K562 (cell line): Measurements from ENCODE around the gene CLPSL2. TPM values are rescaled to one million over a fixed set of nuclear protein-coding genes. Genes with fewer than 3 reads are reported as not detected.

ENCODE experiments used
- IRF2 ChIP-seq: sonication (generic); formaldehyde crosslinking; IDR thresholded peaks from 2 replicates; pipeline ENCODE4 v1.8.1; 2022; ENCODE audit warnings: mild to moderate bottlenecking, missing genetic modification reagents
- MEF2D ChIP-seq: conservative IDR thresholded peaks from 2 replicates; pipeline ENCODE4 v1.6.1; 2016; ENCODE audit warnings: low read depth, missing genetic modification characterization, missing compliant biosample characterization
- NCOR1 ChIP-seq: fragments of 450-650 bp; IDR thresholded peaks from 2 replicates; pipeline ENCODE4 v1.6.1; 2016; ENCODE audit warnings: mild to moderate bottlenecking, moderate library complexity
- NUFIP1 ChIP-seq: fragments of 450-650 bp; IDR thresholded peaks from 2 replicates; pipeline ENCODE4 v1.6.1; 2018; ENCODE audit not compliant: partially characterized antibody
- OTX1 ChIP-seq: fragments of 450-650 bp; formaldehyde crosslinking; IDR thresholded peaks from 2 replicates; pipeline ENCODE4 v1.4.0; 2022; ENCODE audit warnings: mild to moderate bottlenecking
- POU5F1 ChIP-seq: fragments of 150-350 bp; IDR thresholded peaks from 2 replicates; pipeline ENCODE4 v1.6.1; 2014; ENCODE audit warnings: borderline replicate concordance, low read length, low read depth, mild to moderate bottlenecking; ENCODE audit not compliant: partially characterized antibody
- RBM15 ChIP-seq: fragments of 200-400 bp; formaldehyde crosslinking; IDR thresholded peaks from 2 replicates; pipeline ENCODE4 v1.6.1; 2018; ENCODE audit warnings: mild to moderate bottlenecking, low read length, moderate library complexity; ENCODE audit not compliant: insufficient read depth
- ZFPM2 ChIP-seq: fragments of 250-450 bp; sonication (Bioruptor Pico); IDR thresholded peaks from 2 replicates; pipeline ENCODE4 v1.5.1; 2022; ENCODE audit warnings: mild to moderate bottlenecking
- ZNF184 ChIP-seq: sonication (generic); formaldehyde crosslinking; IDR thresholded peaks from 2 replicates; pipeline ENCODE4 v1.5.0; 2020; ENCODE audit warnings: missing genetic modification reagents
- ZNF551 ChIP-seq: fragments of 250-450 bp; sonication (Bioruptor Pico); IDR thresholded peaks from 2 replicates; pipeline ENCODE4 v1.5.0; 2021; ENCODE audit warnings: mild to moderate bottlenecking, moderate library complexity
- polyA plus RNA-seq, 8 experiments: library from polyadenylated mRNA; depleted of rRNA in 4 of 8; stranded (reverse) in 5 of 8; unstranded in 3 of 8; fragments of >200 nt; fragmentation: Nextera tagmentation in 2 of 8; fragmentation: Illumina TruSeq in 1 of 8; extraction: Ambion mirVana in 2 of 8; extraction: Trizol in 1 of 8; gene quantifications; 2 replicates each; pipeline versions ENCODE4 v1.2.1 to v1.2.3, GENCODE V29; 2011 to 2014; ENCODE audit warnings: inconsistent platforms in 1 of 8, missing spikeins in 1 of 8
- total RNA-seq, 7 experiments: library from RNA; depleted of rRNA in 6 of 7; stranded (reverse); fragments of >200 nt in 6 of 7; fragmentation: Illumina TruSeq in 2 of 7; extraction: Trizol in 2 of 7; gene quantifications; 2 replicates each; pipeline versions ENCODE4 v1.2.1 to v1.2.3, GENCODE V29; 2011 to 2021; ENCODE audit warnings: low replicate concordance in 1 of 7
- TF ChIP-seq, protein P1 (sequence below), 3 experiments: fragments of 200-800 bp in 1 of 3; sonication (Bioruptor generic) in 1 of 3; sonication (generic) in 1 of 3; formaldehyde crosslinking in 1 of 3; IDR thresholded peaks; 2 replicates each; pipeline versions ENCODE4 v1.6.1 to v1.8.0; 2016 to 2022; ENCODE audit warnings: mild to moderate bottlenecking in 2 of 3, missing compliant biosample characterization in 2 of 3, missing genetic modification characterization in 2 of 3, missing genetic modification reagents in 1 of 3
- TF ChIP-seq, protein P2 (sequence below): fragments of 250-450 bp; sonication (Bioruptor Pico); IDR thresholded peaks from 2 replicates; pipeline ENCODE4 v1.4.0; 2020; ENCODE audit warnings: mild to moderate bottlenecking
- TF ChIP-seq, protein P3 (sequence below), 2 experiments: IDR thresholded peaks; 2 replicates each; pipeline ENCODE4 v1.6.1; 2011; ENCODE audit warnings: borderline replicate concordance in 1 of 2, control low read depth in 1 of 2, low read depth in 1 of 2, low read length in 1 of 2, mild to moderate bottlenecking in 1 of 2, mixed read lengths in 1 of 2, moderate library complexity in 1 of 2; ENCODE audit not compliant: insufficient read depth in 1 of 2, insufficient read length in 1 of 2, poor library complexity in 1 of 2, severe bottlenecking in 1 of 2; ENCODE audit errors: extremely low read depth in 1 of 2
- TF ChIP-seq, protein P4 (sequence below): fragments of 450-650 bp; IDR thresholded peaks from 2 replicates; pipeline ENCODE4 v1.6.1; 2016; ENCODE audit warnings: missing biosample characterization, missing genetic modification characterization

Gene CLPSL2
- total and polyA plus RNA-seq, 9 of the 15 experiments (the other 6 are each of a cell fraction or from before 2014, with no cell fraction given): not detected

DNA sequence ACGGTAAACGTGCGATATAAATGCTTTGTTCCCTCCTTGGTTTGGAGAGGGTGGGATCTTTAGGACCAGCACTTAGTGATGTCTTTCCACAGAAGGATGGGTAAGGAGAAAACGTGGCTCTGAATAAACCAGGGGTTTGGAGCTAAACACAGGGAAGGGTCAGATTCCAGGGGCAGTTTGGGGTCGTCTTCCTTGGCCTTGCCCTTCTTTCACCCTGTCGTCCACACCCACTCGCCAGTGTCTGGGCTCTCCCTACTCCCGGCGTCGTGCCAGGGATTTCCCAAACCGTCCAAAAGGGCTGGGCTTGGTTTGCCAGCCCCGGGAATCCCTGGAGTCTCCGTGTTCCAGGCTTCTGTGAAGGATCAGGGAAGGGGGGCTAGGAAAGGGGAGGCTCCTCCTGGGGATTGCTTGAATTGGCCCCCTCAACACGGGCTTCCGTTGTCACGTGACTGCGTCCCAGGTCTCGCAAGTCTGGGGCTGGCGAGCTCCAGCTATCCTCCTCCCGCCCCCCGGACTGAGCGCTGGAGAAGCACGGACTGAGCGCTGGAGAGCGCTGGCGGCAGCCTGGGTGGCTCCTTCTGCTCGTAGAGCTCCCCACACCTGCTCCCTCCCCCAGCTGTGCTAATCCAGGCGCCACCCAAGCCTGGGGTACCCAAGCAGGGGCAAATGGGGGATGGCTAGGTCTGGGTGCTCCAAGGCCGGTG lies 49.0 kb upstream of the CLPSL2 start (continued):
- no peak for TF ChIP-seq OTX1 (CRISPR knock-in tag)
- TF ChIP-seq ZNF551: no peak
- no peak for TF ChIP-seq RBM15
- no peak for TF ChIP-seq POU5F1
- TF ChIP-seq, protein P1, sequence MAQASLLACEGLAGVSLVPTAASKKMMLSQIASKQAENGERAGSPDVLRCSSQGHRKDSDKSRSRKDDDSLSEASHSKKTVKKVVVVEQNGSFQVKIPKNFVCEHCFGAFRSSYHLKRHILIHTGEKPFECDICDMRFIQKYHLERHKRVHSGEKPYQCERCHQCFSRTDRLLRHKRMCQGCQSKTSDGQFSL (CRISPR knock-in tag; IDR thresholded peaks at IDR 0.05): no peak
- TF ChIP-seq, protein P1 (tag; IDR thresholded peaks at IDR 0.05): no peak
- TF ChIP-seq, protein P2, sequence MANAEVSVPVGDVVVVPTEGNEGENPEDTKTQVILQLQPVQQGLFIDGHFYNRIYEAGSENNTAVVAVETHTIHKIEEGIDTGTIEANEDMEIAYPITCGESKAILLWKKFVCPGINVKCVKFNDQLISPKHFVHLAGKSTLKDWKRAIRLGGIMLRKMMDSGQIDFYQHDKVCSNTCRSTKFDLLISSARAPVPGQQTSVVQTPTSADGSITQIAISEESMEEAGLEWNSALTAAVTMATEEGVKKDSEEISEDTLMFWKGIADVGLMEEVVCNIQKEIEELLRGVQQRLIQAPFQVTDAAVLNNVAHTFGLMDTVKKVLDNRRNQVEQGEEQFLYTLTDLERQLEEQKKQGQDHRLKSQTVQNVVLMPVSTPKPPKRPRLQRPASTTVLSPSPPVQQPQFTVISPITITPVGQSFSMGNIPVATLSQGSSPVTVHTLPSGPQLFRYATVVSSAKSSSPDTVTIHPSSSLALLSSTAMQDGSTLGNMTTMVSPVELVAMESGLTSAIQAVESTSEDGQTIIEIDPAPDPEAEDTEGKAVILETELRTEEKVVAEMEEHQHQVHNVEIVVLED (CRISPR knock-in tag): peak; percentile 29; the same call in 1 of the 2 replicates
- TF ChIP-seq, protein P3, sequence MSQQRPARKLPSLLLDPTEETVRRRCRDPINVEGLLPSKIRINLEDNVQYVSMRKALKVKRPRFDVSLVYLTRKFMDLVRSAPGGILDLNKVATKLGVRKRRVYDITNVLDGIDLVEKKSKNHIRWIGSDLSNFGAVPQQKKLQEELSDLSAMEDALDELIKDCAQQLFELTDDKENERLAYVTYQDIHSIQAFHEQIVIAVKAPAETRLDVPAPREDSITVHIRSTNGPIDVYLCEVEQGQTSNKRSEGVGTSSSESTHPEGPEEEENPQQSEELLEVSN (IDR thresholded peaks at IDR 0.05; ENCODE audit: borderline replicate concordance in 1 of 2, extremely low read depth in 1 of 2, insufficient read depth in 1 of 2, insufficient read length in 1 of 2, low read depth in 1 of 2, low read length in 1 of 2, poor library complexity in 1 of 2, severe bottlenecking in 1 of 2): peak in 1 of 2 experiments; percentile 70
- no peak for TF ChIP-seq NUFIP1
- no peak for TF ChIP-seq ZFPM2 (CRISPR knock-in tag)
- TF ChIP-seq, protein P4, sequence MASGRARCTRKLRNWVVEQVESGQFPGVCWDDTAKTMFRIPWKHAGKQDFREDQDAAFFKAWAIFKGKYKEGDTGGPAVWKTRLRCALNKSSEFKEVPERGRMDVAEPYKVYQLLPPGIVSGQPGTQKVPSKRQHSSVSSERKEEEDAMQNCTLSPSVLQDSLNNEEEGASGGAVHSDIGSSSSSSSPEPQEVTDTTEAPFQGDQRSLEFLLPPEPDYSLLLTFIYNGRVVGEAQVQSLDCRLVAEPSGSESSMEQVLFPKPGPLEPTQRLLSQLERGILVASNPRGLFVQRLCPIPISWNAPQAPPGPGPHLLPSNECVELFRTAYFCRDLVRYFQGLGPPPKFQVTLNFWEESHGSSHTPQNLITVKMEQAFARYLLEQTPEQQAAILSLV (tag): no peak
- no peak for TF ChIP-seq ZNF184 (CRISPR knock-in tag)
- TF ChIP-seq MEF2D (tag): peak; percentile 17; the same call in 1 of the 2 replicates
- TF ChIP-seq NCOR1: no peak
- no peak for TF ChIP-seq IRF2 (CRISPR knock-in tag)
